ENCODE results near the gene FBXO30.

- TF ChIP-seq EZH2 (IDR thresholded peaks at IDR 0.05): no peak
- no peak for TF ChIP-seq POLR2AphosphoS5 (IDR thresholded peaks at IDR 0.05; ENCODE audit: borderline replicate concordance, low read depth, low read length)
These were observed 56.5 kb downstream of the FBXO30 start for GRCh38 chr6:145758113-145758512.

Data from SK-N-MC (cell line).